HG03097 (cell line): ENCODE results near the gene USP6NL.
A peak's percentile ranks its signal among the peaks of the same experiment; 100 is the strongest.

ENCODE experiments used
- ATAC-seq: cut with Tn5 transposase; IDR thresholded peaks from one replicate; pipeline ENCODE4 v1.9.1; 2021; ENCODE audit not compliant: unreplicated experiment, low FRiP score

Gene USP6NL

DNA sequence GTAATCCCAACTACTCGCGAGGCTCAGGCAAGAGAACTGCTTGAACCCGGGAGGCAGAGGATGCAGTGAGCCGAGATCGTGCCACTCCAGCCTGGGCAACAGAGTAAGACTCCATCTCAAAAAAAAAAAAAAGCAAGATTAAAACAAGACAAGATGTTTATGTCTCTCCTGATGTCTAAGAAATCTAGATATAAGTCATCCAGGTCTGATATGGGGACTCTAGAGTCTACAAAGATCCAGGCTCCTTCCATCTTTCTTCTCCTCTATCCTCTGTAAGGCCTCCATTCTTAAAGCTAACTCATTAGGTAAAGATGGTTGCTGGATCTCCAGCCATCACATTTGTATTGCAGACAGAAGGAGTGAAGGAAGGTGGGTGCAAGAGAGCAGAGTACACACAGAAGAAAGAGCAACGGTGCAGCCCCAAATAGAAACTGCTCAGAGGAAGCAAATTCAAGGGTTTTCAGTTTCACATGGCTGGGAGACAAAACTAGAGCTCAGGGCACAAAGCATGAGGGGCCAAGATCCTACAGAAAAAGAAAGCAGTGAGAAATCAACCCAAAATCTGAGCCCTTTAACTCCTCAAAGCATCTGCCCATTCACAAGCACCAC is 57.6 kb downstream of the USP6NL start:
- ATAC-seq, result peak; percentile 69

DNA sequence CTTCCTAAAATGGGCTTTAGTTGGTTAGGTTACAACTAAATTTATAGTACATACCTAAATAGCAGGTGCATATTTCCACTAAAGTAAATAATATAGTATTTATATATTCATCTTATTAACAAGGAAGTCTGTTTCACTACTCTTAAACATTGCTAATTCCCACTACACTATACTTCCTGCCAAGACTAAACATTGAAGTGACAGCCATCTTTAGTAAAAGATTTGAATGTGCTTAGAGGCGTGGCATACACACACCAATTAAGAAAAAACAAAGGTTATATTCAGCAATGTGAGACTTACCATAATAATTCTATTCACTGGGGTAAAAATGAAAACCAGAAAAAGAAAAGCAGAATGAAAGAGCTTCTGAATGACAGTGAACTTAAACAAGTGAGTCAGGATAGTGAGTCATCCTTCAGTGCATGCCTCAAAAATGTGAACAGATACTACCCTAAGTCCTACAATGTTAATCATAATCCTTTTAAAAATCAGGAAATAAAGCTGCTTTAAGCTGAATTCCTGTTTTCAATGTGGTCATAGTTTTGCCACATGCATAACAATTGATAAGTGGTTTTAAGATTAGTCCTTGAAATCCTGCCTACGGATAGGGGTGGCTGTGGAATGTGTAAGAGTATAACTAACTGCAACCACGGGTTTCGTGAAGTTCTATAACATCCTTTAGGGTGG is 59.4 kb downstream of the USP6NL start:
- no peak for ATAC-seq

DNA sequence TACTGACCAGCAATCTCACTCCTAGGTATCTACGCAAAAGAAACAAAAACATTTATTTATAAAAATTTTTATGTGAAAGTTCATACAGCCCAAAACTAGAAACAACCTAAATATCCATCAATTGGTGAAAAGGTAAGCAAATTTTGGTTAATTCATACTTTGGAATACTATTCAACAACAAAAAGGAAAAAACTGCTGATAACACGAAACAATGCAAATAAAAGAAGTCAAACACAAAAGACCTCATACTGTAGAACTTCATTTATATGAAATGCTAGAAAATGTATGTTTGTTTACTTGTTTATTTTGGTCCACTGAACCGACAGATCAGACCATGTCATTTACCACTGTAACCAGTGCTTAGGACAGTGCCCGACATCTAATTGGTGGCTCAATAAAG is 60.3 kb downstream of the USP6NL start:
- no peak for ATAC-seq

DNA sequence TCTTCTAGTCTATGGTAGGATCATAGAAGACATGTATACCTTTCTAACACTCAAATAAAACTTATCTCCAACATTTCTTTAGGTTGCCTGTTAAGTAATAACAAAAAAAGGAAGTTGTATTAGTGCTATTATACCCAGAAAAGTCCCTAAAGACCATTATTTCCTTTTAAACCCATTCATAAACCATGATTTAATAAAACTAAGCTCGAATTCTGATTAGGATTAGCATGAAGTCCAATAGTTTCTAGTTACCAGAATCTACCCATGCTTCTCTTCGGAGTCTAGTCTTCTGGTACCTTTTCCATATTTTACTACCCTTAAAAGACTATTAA is 62.7 kb downstream of the USP6NL start:
- no peak for ATAC-seq

DNA sequence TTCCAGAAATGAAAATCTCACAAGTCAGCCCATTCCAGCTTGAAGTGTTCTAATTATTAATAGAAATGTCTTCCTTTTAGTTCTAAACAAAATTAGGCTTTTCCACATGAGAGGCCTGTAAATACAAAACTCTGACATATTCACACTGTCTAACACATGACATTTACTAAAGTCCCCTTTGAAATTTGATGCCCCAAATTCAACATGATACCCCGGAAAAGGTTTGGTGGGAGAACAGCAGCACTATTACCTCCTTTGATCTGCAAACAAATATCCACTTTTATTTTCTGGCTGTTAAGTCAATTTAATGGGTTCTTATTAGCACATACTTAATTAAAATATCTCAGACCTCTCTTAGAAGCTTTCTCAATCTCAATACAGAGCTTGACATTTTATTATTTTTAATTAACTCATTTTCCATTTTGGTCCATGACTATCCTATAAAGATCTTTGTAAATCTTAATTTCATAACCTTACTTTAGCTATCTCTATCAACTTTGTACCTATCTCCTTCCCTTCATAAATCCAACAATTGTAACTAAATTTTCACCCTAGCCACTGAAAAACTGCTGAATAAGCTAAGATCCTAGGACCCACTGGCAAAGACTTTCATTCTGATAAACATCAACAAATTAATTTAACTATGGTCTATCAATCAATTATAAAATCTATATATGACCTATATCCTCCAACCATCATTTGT is 63.2 kb downstream of the USP6NL start:
- ATAC-seq, result no peak

DNA sequence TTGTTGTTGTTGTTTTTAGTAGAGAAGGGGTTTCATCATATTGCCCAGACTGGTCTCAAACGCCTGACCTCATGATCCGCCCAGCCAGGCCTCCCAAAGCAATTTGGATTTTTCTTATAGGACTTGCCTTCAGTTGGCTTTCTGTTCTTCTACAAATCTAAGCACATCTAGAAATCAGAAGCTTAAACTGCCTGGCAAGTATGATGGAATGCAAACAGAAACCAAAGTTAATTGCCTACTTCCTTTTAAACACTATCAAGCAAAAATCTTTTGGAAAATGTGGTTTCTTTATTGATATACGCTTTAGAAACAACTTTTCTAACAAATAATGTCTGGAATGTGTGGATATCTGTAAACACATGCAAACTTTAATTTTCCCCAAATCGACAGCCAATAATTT is 64.9 kb downstream of the USP6NL start:
- ATAC-seq, result no peak

DNA sequence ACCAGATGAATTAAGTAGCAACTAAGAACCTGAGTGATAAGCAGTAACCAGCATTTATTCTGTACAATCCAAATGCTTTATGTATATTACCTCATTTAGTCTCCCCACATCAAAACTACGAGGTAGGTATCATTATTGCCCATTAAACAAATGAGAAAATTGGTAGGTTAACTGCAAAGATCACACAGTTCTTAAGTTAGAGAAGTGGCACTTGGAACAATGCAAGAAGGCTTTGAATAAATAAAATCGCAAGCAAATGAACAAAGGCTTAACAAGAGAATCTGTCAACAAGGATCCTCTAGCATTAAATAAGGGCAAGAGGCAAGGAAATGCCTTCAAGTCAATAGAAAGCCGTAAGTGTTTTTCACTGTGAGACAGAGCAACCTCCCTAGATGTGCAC is 70.2 kb downstream of the USP6NL start:
- ATAC-seq, result no peak

DNA sequence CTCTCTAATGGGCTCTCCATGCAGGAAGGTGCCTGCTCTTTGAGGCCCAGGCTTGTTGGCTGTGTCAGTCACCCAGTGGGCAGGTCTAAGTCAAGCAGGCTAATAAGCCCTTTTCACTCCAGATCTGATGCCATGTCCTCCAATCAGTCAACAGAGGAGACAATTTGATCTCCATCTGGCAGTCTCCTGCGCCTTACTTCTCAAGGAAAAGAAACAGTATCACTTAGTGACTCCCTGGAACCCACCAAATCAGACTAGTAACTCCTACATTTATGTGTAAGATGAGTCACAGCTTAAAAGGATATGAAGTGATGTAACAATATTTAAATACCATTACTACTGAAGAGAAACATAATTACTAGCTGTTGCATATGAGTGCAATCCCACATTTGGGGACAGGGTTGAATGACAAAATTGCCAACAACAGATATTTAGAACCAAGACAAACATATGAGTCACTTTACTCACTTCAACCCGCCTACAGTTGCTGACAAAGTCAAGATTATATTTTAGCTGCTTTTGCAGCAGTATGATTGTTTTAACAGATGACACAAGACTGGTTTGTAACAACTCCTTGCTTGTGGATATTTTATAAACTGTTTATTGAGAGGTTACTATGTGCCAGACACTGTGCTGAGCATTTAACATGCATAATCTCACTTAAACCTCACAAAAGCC is 72.1 kb downstream of the USP6NL start:
- no peak for ATAC-seq

DNA sequence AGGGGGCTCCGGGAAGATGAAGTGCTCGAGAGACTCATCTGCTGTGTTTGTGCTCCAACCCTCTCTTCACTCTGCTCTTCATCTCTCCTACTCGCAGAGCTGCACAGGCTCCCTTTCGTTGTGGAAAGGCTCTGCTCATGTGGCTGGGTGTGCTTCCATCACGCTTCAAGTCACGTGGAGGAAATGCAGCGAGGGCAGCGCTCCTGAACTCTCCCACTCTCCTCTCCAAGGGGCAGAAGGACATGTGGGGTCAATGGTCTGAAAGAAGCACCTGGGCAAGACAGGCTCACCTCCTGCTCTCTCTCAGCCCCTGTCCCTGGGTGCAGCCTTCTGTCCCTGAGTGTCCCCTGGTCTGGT is 72.6 kb downstream of the USP6NL start:
- ATAC-seq, result no peak

DNA sequence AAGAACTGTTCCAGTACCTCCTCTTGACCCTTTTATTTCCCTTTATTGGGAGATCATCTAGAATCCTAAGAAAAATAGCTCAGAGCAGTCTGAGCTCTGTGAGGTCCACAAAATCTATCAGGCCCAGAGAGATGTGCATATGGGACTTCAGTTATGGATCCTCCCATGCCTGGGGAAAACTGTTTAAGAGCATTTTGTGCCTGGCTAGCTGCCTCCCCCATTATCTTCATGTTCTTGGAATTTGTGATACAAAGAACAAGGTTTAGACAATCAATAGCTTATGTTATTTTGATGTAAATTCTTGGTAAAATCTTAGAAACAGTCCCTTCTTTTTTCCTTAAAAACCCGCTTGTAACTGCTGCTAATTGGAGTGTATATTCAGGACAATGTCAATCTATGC is 75.2 kb downstream of the USP6NL start:
- no peak for ATAC-seq

DNA sequence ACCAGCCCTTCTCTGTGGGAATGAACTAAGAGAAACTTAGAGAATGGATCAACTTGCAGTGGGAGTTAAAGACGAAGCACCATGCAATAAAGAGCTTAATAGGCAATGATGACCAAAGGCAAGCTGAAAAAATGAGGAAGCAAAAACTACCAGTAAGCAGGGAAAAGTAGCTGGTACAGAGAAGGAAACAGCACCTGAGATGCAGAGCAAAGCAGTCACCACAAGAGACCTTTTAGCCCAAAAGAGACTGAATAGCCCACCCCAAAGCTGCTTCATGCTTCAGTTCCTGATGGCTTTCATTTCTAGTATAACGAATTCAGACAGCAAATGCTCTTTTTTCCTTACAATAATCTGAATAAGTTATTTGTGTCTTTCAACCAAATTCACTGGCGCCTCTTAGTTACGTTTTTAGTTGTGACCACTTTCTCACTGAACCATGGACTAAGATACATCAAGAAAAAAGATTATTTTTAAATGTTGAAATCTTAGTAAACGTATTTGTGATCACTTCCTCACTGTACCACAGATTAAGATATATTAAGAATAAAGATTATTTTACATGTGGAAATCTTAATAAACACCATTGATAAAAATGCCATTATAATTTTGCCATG is 76.0 kb downstream of the USP6NL start:
- no peak for ATAC-seq

DNA sequence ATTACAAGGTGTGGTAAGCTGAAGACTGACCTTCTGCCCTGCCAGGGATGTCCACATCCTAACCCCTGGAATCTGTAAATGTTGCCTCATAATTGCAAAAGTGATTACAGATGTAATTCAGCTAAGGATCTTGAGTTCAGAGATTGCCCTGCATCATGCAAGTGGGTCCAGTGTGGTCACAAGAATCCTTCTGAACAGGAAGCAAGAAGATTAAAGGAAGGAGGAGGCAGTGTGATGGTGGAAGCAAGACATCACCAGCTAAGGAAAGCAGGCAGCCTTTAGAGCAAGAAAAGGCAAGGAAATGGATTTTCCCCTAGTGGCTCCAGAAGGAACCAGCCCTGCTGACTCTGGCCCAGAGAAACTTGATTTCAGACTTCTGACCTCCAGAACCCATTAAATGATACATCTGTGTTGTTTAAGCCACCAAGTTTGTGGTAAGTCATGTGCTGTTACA is 78.1 kb downstream of the USP6NL start:
- ATAC-seq, result no peak

DNA sequence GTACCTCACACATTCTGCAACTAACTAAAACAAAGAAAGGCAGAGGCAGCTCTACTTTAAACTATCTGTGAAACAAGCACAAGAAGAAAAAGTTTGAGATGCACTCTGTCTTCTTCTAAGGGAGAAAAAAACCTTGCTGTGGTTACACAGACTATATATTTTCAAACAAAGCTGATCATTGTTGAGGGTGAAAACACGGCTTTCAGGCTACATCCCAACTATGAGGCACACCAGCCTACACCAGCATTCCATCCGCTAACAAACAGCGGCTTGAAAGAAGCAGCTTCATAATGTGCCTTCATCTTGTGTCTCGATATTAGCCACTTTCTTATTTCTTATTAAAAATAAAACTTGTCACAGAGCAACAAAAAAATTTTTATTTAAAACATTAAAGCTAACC is 79.1 kb downstream of the USP6NL start:
- no peak for ATAC-seq

DNA sequence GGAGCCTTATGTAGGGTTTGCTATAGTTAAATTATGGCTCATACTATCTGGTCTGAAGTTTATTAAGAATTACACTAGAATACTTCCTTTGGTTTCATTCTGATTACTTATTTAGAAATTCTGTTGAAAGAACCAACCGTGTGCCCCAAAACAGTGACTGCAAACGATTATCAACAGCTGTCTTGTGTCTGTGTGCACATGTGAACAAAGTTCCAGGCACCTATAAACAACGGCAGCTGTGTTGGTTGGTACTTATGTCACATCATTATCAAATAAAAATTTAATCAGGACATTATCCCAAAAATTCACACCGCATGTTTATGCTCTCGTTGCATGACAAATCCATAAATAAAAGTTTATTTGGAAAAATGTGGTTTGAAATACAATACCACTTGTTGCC is 80.6 kb downstream of the USP6NL start:
- ATAC-seq, result no peak

DNA sequence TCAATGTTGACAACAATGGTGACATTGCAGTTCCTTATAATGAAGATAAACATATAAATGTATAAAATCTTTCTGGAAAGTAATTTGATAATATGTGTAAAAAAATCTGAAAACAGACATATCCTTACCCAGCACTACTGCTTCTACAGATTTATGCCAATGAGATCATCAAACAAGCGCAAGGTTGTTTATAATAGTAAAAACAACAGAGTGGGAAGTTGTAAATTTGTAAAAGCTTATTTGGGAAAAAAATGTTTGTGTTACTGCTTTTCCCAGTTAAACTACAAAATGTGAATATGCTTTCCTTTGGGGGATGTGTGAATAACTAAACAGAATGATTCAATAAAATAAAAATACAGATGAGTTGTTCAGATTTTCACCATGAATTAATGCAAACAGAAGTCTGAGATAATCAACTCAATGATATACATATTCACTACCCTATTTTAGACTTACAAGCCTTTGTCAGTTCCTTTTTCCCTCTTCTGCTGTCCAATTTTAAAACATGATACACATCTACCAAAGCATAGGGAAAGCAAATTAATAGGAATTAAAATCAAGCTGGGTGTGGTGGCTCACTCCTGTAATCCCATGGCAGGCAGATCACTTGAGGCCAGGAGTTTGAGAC is 82.1 kb downstream of the USP6NL start:
- no peak for ATAC-seq

DNA sequence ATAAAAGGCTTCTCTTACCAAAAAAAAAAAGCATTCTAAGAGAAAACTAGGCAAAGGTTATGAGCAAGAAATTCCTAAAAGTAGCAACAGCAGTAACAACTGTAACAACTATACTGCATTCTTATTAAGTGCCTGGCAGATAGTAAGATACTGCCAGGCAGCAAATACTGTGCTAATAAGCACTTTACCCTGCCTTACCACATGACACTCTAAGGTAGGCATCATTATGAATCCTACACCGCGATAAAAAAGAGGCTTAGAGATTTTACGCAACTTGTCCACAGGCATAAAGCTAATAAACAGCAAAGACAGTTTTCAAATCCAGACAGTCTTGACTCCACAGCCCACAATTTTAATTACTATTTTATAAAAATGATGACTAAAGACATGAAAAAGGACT is 83.2 kb downstream of the USP6NL start:
- ATAC-seq, result no peak

DNA sequence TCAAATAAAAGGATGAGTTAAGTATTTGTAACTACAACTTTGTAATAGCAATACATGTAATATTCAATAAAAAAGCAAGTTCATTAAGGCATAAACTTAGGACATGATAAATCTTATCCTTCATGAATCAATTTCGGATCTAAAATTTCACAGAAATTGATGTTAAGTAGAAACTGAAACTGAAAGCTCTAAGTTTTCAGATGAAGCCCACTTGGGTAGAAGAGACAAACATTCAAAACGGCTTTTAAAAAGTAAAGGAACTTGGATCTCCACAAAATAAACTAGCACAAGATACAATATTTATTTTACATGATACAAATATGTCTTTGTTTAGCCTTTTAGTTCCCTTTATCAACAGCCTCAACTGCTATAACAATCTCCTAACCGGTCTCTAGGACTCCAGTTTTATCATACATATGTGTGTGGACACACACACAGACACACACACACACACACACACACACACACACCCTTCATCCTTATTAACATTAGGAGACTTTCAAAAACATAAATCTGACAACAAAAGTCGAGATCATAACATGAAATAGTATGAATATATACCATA is 83.7 kb downstream of the USP6NL start:
- no peak for ATAC-seq

DNA sequence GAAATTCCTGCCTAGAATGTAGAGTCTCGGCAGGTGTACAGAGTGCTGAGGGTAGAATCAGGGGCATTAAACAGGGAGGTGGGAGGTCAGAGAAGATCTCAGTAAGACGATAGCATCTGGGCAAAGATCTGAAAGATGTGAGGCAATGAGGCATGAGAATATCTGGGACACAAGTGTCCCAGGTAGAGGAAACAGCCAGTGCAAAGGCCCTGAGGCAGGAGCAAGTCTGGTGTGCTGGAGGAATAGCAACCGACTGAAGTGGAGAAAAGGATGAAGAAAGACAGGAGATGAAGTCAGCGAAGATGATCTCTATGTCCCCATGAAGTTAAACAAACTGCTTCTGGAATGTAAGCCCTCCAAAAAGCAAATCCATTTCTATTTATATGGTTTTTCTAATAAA is 84.4 kb downstream of the USP6NL start:
- ATAC-seq, result no peak

DNA sequence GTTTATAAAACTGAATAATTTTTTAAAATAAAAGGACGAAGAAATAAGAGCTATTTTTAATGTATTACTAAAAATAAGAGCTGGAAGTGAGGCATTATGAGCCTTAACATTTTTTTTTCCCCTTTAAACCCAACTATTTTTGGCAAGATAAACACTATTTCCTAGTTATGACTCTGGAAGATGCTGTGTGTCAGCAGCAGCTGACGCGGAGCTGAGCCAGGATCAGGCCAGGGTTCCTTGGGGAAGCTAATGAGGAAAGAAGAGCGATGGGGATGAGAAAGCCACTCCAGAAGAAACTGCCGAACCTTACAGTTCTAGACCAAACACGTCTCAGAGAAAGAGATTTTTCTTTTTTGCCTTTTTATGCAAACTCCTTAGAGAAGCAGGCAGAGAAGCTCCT is 85.9 kb downstream of the USP6NL start:
- ATAC-seq, result no peak

DNA sequence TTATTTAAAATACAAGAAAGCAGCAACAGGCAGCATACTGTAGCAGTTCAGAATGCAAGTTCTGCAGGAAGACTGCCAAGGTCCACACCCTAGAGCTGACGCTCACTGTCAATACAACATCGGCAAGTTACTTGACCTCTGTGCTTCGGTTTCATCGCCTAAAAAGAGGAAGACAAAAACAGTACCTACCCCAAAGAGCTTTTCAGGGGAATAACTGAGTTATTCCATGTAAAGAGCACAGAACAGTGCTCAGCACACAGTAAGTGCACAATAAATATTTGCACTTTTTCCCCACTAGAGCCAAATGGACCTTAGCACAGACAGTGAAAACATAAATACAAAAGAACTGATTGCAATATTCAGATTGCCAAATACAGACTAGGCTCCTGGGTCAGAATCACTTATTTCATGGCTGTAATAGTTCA is 88.6 kb downstream of the USP6NL start:
- no peak for ATAC-seq
